ENCODE measurements around the gene SUN2. TPM values are rescaled to one million over a fixed set of nuclear protein-coding genes. Genes with fewer than 3 reads are reported as not detected.

The SUN2 gene
- total and polyA plus RNA-seq, 9 of the 15 experiments (the other 6 are each of a cell fraction or from before 2014, with no cell fraction given), result 0.11 to 42.6 (median 16.7) TPM

- 0 out of 4 replicates have a peak overlapping the region, but pooled peaks of 1 of the 2 experiments have one; percentile 6 for H3K9ac ChIP-seq (ENCODE audit: insufficient read depth in 1 of 2, low read depth in 2 of 2, low read length in 2 of 2)
- no peaks in the 10 kb centered on the region for H3K9me1 ChIP-seq (ENCODE audit: control insufficient read depth, insufficient read depth, low read length)
- H3K27ac ChIP-seq (ENCODE audit: extremely low read depth, low read depth, low read length), result no peak overlapping the region
- WGBS (ENCODE audit: insufficient coverage, low coverage, missing lambda C conversion rate), result 10% methylated on average over 4 of the region's 9 CpGs
- no peak for DNase-seq (ENCODE audit: extremely low read depth in 1 of 4, low spot score in 3 of 4)
- intact Hi-C loops (cut with micrococcal nuclease) (loop anchor here (5.0 to 10.0 kb wide), 4 partner anchors 75 to 355 kb away; partner anchors contain the start of genes CBX6 and NPTXR), in situ Hi-C loops (cut with MboI) (loop anchor here (5.0 to 10.0 kb wide), 2 partner anchors 85 to 237 kb away; no protein-coding TSS in a partner anchor)
- H3K9me3 ChIP-seq (replicated peaks; ENCODE audit: control insufficient read depth, insufficient read depth, low read depth, low read length), result no peaks in the 10 kb centered on the region
- H3K4me2 ChIP-seq (ENCODE audit: insufficient read depth, low read length), result no peak overlapping the region
- no peaks in the 10 kb centered on the region for H3K27me3 ChIP-seq (ENCODE audit: control insufficient read depth in 2 of 2, insufficient read depth in 2 of 2, low read length in 2 of 2)
- POLR2A ChIA-PET, result interaction anchor here (1.0 to 2.9 kb wide), 2 partner anchors 10 to 15 kb away, joined by 3 to 25 read pairs; partner anchors contain the start of gene SUN2
- no peak overlapping the region for H2AFZ ChIP-seq (ENCODE audit: low read depth, low read length)
- no peaks in the 10 kb centered on the region for H3K79me2 ChIP-seq (ENCODE audit: control insufficient read depth, insufficient read depth, low read length)
- H4K20me1 ChIP-seq (replicated peaks; ENCODE audit: control insufficient read depth, insufficient read depth, low read length), result no peaks in the 10 kb centered on the region
- no peak for TF ChIP-seq ELF4 (CRISPR knock-in tag; IDR thresholded peaks at IDR 0.05)
- TF ChIP-seq CTCF (IDR thresholded peaks at IDR 0.05 in 2 of 3, conservative IDR thresholded peaks at IDR 0.05 in 1 of 3; ENCODE audit: insufficient read depth in 2 of 3, low read depth in 1 of 3, low read length in 3 of 3), result no peak
- no peak for TF ChIP-seq ZNF12 (CRISPR knock-in tag; IDR thresholded peaks at IDR 0.05)
- TF ChIP-seq MEF2D (tag; conservative IDR thresholded peaks at IDR 0.05; ENCODE audit: low read depth), result no peak
- TF ChIP-seq ZNF518B (CRISPR knock-in tag; IDR thresholded peaks at IDR 0.05), result no peak
- no peak for TF ChIP-seq CEBPB (tag; IDR thresholded peaks at IDR 0.05)
- TF ChIP-seq TARDBP (IDR thresholded peaks at IDR 0.05), result no peak
- peaks cover 0 to 15% of the 10 kb centered on the region in 2 experiments; a peak in 4 of 5 replicates for H3K4me1 ChIP-seq (replicated peaks in 1 of 2; ENCODE audit: control insufficient read depth in 2 of 2, insufficient read depth in 2 of 2, low read length in 2 of 2)
- no peak overlapping the region for H3K4me3 ChIP-seq
- no peaks in the 10 kb centered on the region for H3K36me3 ChIP-seq (ENCODE audit: control insufficient read depth, insufficient read depth, low read length)
- FAIRE-seq, result no peak
- CTCF ChIA-PET (ENCODE audit: low intra/inter-chr PET ratio), result interaction anchor here (0.6 kb wide), 1 partner anchor 11 kb away, joined by 6 read pairs; no protein-coding TSS in a partner anchor
- BruUV-seq (replicated peaks), result no TSS peak
- no peak for ATAC-seq
Measured at GRCh38 chr22:38767313-38767712, 11.5 kb upstream of the SUN2 start.
